ENCODE measurements around the gene NTN5. TPM values are rescaled to one million over a fixed set of nuclear protein-coding genes. Genes with fewer than 3 reads are reported as not detected.
"Not testable (repeated sequence)": the region's sequence is repeated elsewhere in the genome, so short reads cannot be mapped to it uniquely, and the experiment has no call there.

The NTN5 gene
- total RNA-seq, 1 experiment from 2014 or later, result not detected

DNA sequence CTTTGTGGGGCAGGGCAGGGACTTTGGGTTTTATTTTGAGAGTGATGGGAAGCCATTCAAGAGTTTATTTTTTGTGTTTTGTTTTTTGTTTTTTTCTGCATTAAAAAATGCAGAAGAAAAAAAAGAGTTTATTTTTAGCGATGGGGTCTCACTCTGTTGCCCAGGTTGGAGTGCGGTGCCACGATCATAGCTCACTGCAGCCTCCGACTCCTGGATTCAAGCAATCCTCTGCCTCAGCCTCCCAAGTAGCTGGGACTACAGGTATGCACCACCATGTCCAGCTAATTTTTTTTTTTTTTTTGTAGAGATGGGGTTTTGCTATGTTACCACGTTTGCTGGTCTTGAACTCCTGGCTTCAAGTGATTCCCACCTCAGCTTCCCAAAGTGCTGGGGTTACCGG, 14.3 kb downstream of the NTN5 start:
- peaks cover 23% of the 10 kb centered on the region for H3K4me1 Mint-ChIP-seq (ENCODE audit: insufficient read depth, unreplicated experiment)
- no peaks in the 10 kb centered on the region for H3K36me3 Mint-ChIP-seq (ENCODE audit: insufficient read depth, unreplicated experiment)
- ChIA-PET POLR2A (interaction anchor here (0.6 kb wide), 1 partner anchor 112 kb away, joined by 3 read pairs; no protein-coding TSS in a partner anchor), CTCF (interaction anchor here (0.6 to 1.8 kb wide), 3 partner anchors 13 to 725 kb away, joined by 3 to 6 read pairs (median 4); partner anchors contain the start of gene CA11)
- intact Hi-C loops (cut with micrococcal nuclease), result no loop called here
- no peak for DNase-seq (ENCODE audit: unreplicated experiment)
- no peak overlapping the region for H3K4me3 Mint-ChIP-seq (ENCODE audit: unreplicated experiment)
- BruUV-seq (replicated peaks), result no TSS peak
- H3K9me3 Mint-ChIP-seq (ENCODE audit: unreplicated experiment), result no peaks in the 10 kb centered on the region
- no peaks in the 10 kb centered on the region for H3K27me3 Mint-ChIP-seq (ENCODE audit: insufficient read depth, unreplicated experiment)
- TF ChIP-seq, protein P1, sequence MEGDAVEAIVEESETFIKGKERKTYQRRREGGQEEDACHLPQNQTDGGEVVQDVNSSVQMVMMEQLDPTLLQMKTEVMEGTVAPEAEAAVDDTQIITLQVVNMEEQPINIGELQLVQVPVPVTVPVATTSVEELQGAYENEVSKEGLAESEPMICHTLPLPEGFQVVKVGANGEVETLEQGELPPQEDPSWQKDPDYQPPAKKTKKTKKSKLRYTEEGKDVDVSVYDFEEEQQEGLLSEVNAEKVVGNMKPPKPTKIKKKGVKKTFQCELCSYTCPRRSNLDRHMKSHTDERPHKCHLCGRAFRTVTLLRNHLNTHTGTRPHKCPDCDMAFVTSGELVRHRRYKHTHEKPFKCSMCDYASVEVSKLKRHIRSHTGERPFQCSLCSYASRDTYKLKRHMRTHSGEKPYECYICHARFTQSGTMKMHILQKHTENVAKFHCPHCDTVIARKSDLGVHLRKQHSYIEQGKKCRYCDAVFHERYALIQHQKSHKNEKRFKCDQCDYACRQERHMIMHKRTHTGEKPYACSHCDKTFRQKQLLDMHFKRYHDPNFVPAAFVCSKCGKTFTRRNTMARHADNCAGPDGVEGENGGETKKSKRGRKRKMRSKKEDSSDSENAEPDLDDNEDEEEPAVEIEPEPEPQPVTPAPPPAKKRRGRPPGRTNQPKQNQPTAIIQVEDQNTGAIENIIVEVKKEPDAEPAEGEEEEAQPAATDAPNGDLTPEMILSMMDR (IDR thresholded peaks at IDR 0.05; ENCODE audit: unreplicated experiment), result no peak
- no peak overlapping the region for H3K27ac Mint-ChIP-seq (ENCODE audit: low read depth, unreplicated experiment)

DNA sequence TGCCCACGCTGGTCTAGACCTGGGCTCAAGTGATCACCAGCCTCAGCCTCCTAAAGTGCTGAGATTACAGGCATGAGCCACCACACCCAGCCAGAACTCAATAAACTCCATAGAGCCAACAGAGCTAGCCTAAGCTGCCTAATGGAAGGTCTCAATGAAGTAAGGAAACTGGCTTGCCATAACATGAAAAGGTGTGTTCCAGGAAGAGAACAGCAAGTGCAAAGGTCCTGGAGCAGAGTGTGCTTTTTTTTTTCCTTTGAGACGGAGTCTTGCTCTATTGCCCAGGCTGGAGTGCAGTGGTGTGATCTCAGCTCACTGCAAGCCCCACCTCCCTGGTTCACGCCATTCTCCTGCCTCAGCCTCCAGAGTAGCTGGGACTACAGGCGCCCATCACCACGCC, 15.0 kb downstream of the NTN5 start:
- ChIA-PET POLR2A (interaction anchor here (0.6 to 1.6 kb wide), 7 partner anchors 9 to 214 kb away, joined by 3 to 6 read pairs (median 3); partner anchors contain the start of genes DBP, RPL18 and SPHK2), CTCF (interaction anchor here (0.6 to 1.8 kb wide), 4 partner anchors 12 to 283 kb away, joined by 3 to 4 read pairs (median 4); partner anchors contain the start of gene CA11)
- intact Hi-C loops (cut with micrococcal nuclease); H3K27me3 Mint-ChIP-seq (ENCODE audit: insufficient read depth, unreplicated experiment); BruUV-seq (replicated peaks); DNase-seq (ENCODE audit: unreplicated experiment); H3K36me3 Mint-ChIP-seq (ENCODE audit: insufficient read depth, unreplicated experiment); H3K4me3 Mint-ChIP-seq (ENCODE audit: unreplicated experiment); H3K27ac Mint-ChIP-seq (ENCODE audit: low read depth, unreplicated experiment); H3K9me3 Mint-ChIP-seq (ENCODE audit: unreplicated experiment): not testable (repeated sequence)
- peaks cover 23% of the 10 kb centered on the region for H3K4me1 Mint-ChIP-seq (ENCODE audit: insufficient read depth, unreplicated experiment)

DNA sequence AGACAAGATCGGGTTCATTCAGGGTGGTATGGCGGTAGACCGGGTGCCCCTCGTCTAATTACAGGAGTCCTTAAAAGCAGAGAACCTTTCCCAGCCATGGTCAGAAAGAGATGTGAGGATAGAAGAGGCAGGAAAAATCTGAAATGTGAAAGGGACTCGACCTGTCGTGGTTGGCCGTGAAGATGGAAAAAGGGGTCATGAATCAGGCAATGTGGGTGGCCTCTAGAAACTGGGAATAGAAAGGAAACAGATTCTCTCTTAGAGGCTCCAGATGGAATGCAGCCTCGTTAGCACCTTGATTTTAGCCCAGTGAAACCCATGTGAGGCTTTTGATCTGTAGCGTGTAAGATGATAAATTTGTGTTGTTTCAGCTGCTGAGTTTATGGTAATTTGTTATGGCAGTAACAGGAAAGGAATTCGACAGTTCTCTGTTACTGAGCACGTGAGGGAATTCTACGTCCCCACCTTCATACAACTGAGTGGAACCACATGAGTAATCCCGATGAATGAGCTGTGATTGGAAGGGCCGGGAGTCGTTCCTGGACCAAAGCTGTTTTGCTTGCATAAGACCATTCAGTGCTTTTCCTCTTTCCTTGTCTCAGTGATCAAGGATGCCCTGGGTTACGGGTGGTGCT, 15.9 kb downstream of the NTN5 start:
- no TSS peak for BruUV-seq (replicated peaks)
- H3K27ac Mint-ChIP-seq (ENCODE audit: low read depth, unreplicated experiment), result peak overlapping the region; percentile 77
- no peaks in the 10 kb centered on the region for H3K27me3 Mint-ChIP-seq (ENCODE audit: insufficient read depth, unreplicated experiment)
- no peaks in the 10 kb centered on the region for H3K36me3 Mint-ChIP-seq (ENCODE audit: insufficient read depth, unreplicated experiment)
- H3K9me3 Mint-ChIP-seq (ENCODE audit: unreplicated experiment), result no peaks in the 10 kb centered on the region
- H3K4me3 Mint-ChIP-seq (ENCODE audit: unreplicated experiment), result no peak overlapping the region
- peak; percentile 81 for DNase-seq (ENCODE audit: unreplicated experiment)
- peaks cover 23% of the 10 kb centered on the region for H3K4me1 Mint-ChIP-seq (ENCODE audit: insufficient read depth, unreplicated experiment)
- CTCF ChIA-PET, result interaction anchor here (0.6 to 1.8 kb wide), 4 partner anchors 11 to 284 kb away, joined by 3 to 4 read pairs (median 4); partner anchors contain the start of gene CA11
- TF ChIP-seq, protein P1 (IDR thresholded peaks at IDR 0.05; ENCODE audit: unreplicated experiment), result no peak
- intact Hi-C loops (cut with micrococcal nuclease), result no loop called here
- POLR2A ChIA-PET, result interaction anchor here (0.6 to 1.6 kb wide), 7 partner anchors 8 to 215 kb away, joined by 3 to 6 read pairs (median 3); partner anchors contain the start of genes CA11, DBP, RPL18 and SPHK2

DNA sequence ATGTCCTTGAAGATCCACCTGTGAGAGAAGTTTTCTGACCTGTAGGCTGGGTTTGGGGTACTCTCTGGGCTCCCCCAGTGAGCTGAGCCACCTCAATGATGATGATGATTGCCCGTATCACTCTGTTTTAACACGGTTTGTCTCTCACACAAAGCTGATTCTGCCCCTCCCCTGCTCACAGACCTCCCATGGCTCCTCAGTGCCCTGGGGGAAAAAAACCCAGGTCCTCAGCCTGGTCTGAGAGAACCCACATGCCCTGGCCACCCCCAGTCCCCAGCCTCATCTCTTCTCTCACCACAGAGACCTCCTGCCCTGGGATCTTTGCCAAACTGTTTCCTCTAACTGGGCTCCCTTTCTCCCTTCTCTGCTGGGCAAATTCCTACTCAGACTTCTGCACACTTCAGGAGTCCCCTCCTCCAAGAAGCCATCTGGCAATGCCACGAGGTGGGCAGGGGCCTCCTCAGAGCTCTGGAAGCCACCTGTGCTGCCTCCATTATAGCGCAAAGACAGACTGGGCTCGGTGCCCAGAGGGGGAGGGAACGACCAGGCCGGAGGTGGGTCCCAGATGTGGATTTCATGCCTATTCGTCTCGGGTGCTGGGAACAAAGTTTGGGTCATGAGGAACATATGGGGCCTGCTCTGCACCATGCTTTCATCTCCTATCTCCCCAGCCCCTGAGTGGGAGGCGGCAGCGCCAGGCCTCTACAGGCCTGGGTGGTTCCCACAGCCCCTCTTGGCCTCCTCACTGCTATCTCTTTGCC, 18.3 kb downstream of the NTN5 start:
- intact Hi-C loops (cut with micrococcal nuclease), result no loop called here
- Mint-ChIP-seq H3K27me3 (ENCODE audit: insufficient read depth, unreplicated experiment) (no peaks in the 10 kb centered on the region), H3K9me3 (ENCODE audit: unreplicated experiment) (no peaks in the 10 kb centered on the region), H3K4me1 (ENCODE audit: insufficient read depth, unreplicated experiment) (peaks cover 16% of the 10 kb centered on the region), H3K27ac (ENCODE audit: low read depth, unreplicated experiment) (no peak overlapping the region), H3K4me3 (ENCODE audit: unreplicated experiment) (no peak overlapping the region), H3K36me3 (ENCODE audit: insufficient read depth, unreplicated experiment) (no peaks in the 10 kb centered on the region)
- CTCF ChIA-PET, result no interaction called here
- BruUV-seq (replicated peaks), result no TSS peak
- TF ChIP-seq, protein P1 (IDR thresholded peaks at IDR 0.05; ENCODE audit: unreplicated experiment), result no peak
- DNase-seq (ENCODE audit: unreplicated experiment), result no peak
- POLR2A ChIA-PET, result interaction anchor here (0.6 kb wide), 1 partner anchor 43 kb away, joined by 4 read pairs; no protein-coding TSS in a partner anchor
